IMR-90 (cell line): ENCODE data around the gene GABRG2. TPM values are rescaled to one million over a fixed set of nuclear protein-coding genes. Genes with fewer than 3 reads are reported as not detected.

Experiments used
- ATAC-seq: fragments of 200-7000 bp; cut with Tn5 transposase; 2 replicates; pipeline ENCODE4 v1.9.1; 2020; ENCODE audit warnings: low read depth, mild to moderate bottlenecking, moderate library complexity
- BruUV-seq: library from RNA; stranded (reverse); fragments of 400-500 nt; replicated peaks from 2 replicates; lab custom pipeline; 2021; lab: Mats Ljungman, UMichigan
- CTCF ChIA-PET: fragments of 300-600 bp; formaldehyde crosslinking; extraction: SDS; loops from one replicate; lab custom pipeline; 2021; ENCODE audit warnings: antibody characterized with exemption; lab: Yijun Ruan, JAX
- POLR2A ChIA-PET: fragments of 300-600 bp; sonication (Branson Sonifier 250); formaldehyde crosslinking; loops from one replicate; lab custom pipeline; 2022; ENCODE audit warnings: antibody characterized with exemption; ENCODE audit not compliant: unreplicated experiment; lab: Charles Lee
- DNase-seq: peaks from one replicate; pipeline ENCODE4 v3.0.0; 2013
- H2AFZ ChIP-seq: replicated peaks from 2 replicates; pipeline ENCODE3; 2013; ENCODE audit warnings: low read length, mild to moderate bottlenecking; ENCODE audit not compliant: poor library complexity
- H2AK5ac ChIP-seq: 2 replicates; pipeline ENCODE4 v1.6.1; 2013; ENCODE audit warnings: low read depth, low read length, inconsistent platforms
- H2AK9ac ChIP-seq: replicated peaks from 2 replicates; pipeline ENCODE3; 2013; ENCODE audit warnings: mild to moderate bottlenecking, low read depth, low read length, moderate library complexity; ENCODE audit not compliant: poor library complexity
- H2BK120ac ChIP-seq: 2 replicates; pipeline ENCODE4 v1.6.1; 2013; ENCODE audit warnings: low read depth, low read length, inconsistent platforms
- H2BK15ac ChIP-seq: 3 replicates; pipeline ENCODE4 v1.6.1; 2013; ENCODE audit warnings: low read depth, low read length, inconsistent platforms
- H2BK20ac ChIP-seq: 2 replicates; pipeline ENCODE4 v1.6.1; 2013; ENCODE audit warnings: low read depth, mild to moderate bottlenecking, inconsistent platforms, low read length, moderate library complexity
- H2BK5ac ChIP-seq: 2 replicates; pipeline ENCODE4 v1.6.1; 2013; ENCODE audit warnings: mild to moderate bottlenecking, low read depth, low read length, inconsistent platforms; ENCODE audit not compliant: poor library complexity, severe bottlenecking
- H3K14ac ChIP-seq: replicated peaks from 2 replicates; pipeline ENCODE4 v1.6.1; 2013; ENCODE audit warnings: low read depth, low read length, inconsistent platforms
- H3K18ac ChIP-seq: 2 replicates; pipeline ENCODE4 v1.6.1; 2013; ENCODE audit warnings: low read depth, low read length, control low read depth
- H3K23ac ChIP-seq: 2 replicates; pipeline ENCODE4 v1.6.1; 2013; ENCODE audit warnings: low read depth, low read length, inconsistent platforms
- H3K27ac ChIP-seq: 2 replicates; pipeline ENCODE4 v1.5.1; 2013; ENCODE audit warnings: mild to moderate bottlenecking, control low read depth, low read length; ENCODE audit not compliant: insufficient read depth
- H3K27me3 ChIP-seq: 2 replicates; pipeline ENCODE4 v1.6.1; 2013; ENCODE audit warnings: low read length; ENCODE audit not compliant: control insufficient read depth, insufficient read depth
- H3K36me3 ChIP-seq: 2 replicates; pipeline ENCODE4 v1.6.1; 2013; ENCODE audit warnings: low read length, mixed read lengths; ENCODE audit not compliant: control insufficient read depth, insufficient read depth
- H3K4ac ChIP-seq: 2 replicates; pipeline ENCODE4 v1.6.1; 2013; ENCODE audit warnings: low read depth, low read length, inconsistent platforms
- H3K4me1 ChIP-seq: 2 replicates; pipeline ENCODE4 v1.6.1; 2013; ENCODE audit warnings: low read length, mixed read lengths; ENCODE audit not compliant: control insufficient read depth, insufficient read depth
- H3K4me2 ChIP-seq: 2 replicates; pipeline ENCODE4 v1.6.1; 2013; ENCODE audit warnings: low read depth, mild to moderate bottlenecking, control low read depth, low read length, moderate library complexity
- H3K4me3 ChIP-seq: 2 replicates; pipeline ENCODE4 v1.5.1; 2013; ENCODE audit warnings: low read depth, mild to moderate bottlenecking, control low read depth, low read length, moderate library complexity; ENCODE audit not compliant: insufficient read depth
- H3K56ac ChIP-seq: 2 replicates; pipeline ENCODE4 v1.6.1; 2013; ENCODE audit warnings: low read length, inconsistent platforms; ENCODE audit not compliant: insufficient read depth; ENCODE audit errors: extremely low read depth
- H3K79me1 ChIP-seq, 2 experiments: 2 replicates each; pipeline ENCODE4 v1.6.1; 2013; ENCODE audit warnings: low read length in 2 of 2, inconsistent platforms in 1 of 2, low read depth in 1 of 2
- H3K9ac ChIP-seq: 2 replicates; pipeline ENCODE4 v1.6.1; 2013; ENCODE audit warnings: low read depth, low read length, control low read depth
- H3K9me1 ChIP-seq: 2 replicates; pipeline ENCODE4 v1.6.1; 2013; ENCODE audit warnings: low read length, inconsistent platforms; ENCODE audit not compliant: insufficient read depth
- H3K9me3 ChIP-seq: 2 replicates; pipeline ENCODE4 v1.6.1; 2013; ENCODE audit warnings: low read length; ENCODE audit not compliant: control insufficient read depth, insufficient read depth
- H4K20me1 ChIP-seq: 2 replicates; pipeline ENCODE4 v1.6.1; 2013; ENCODE audit warnings: low read length, inconsistent platforms; ENCODE audit not compliant: insufficient read depth
- H4K5ac ChIP-seq: 2 replicates; pipeline ENCODE4 v1.6.1; 2013; ENCODE audit warnings: mild to moderate bottlenecking, low read depth, low read length, control low read depth
- H4K8ac ChIP-seq, 2 experiments: 2 replicates each; pipeline ENCODE4 v1.6.1; 2013; ENCODE audit warnings: low read depth in 2 of 2, low read length in 2 of 2, control low read depth in 1 of 2, inconsistent platforms in 1 of 2
- H4K91ac ChIP-seq: 2 replicates; pipeline ENCODE4 v1.6.1; 2013; ENCODE audit warnings: low read depth, low read length, inconsistent platforms; ENCODE audit not compliant: insufficient read depth
- CTCF ChIP-seq: conservative IDR thresholded peaks from 2 replicates; pipeline ENCODE4 v1.5.1; 2012; ENCODE audit warnings: mild to moderate bottlenecking, low read depth, low read length, improper control_type of control experiment
- ELK1 ChIP-seq: fragments of 150-350 bp; IDR thresholded peaks from 2 replicates; pipeline ENCODE4 v1.6.1; 2016; ENCODE audit warnings: low read depth, mild to moderate bottlenecking, low read length, moderate library complexity, borderline replicate concordance
- MXI1 ChIP-seq: IDR thresholded peaks from 2 replicates; pipeline ENCODE4 v1.6.1; 2012; ENCODE audit warnings: low read depth, mild to moderate bottlenecking, low read length, moderate library complexity, borderline replicate concordance
- NFE2L2 ChIP-seq: fragments of 150-350 bp; IDR thresholded peaks from 2 replicates; pipeline ENCODE4 v1.6.1; 2016; ENCODE audit warnings: low read depth, mild to moderate bottlenecking, low read length
- POLR2A ChIP-seq: IDR thresholded peaks from 2 replicates; pipeline ENCODE4 v1.6.1; 2012; ENCODE audit warnings: mild to moderate bottlenecking, low read depth, low read length
- RAD21 ChIP-seq: IDR thresholded peaks from 2 replicates; pipeline ENCODE4 v1.6.1; 2012; ENCODE audit warnings: low read length, improper control_type of control experiment
- SMC3 ChIP-seq: fragments of 150-350 bp; IDR thresholded peaks from 2 replicates; pipeline ENCODE4 v1.6.1; 2016; ENCODE audit warnings: low read depth, mild to moderate bottlenecking, antibody characterized with exemption, low read length, moderate library complexity
- USF2 ChIP-seq: fragments of 150-350 bp; IDR thresholded peaks from 2 replicates; pipeline ENCODE4 v1.6.1; 2017; ENCODE audit warnings: mild to moderate bottlenecking, antibody characterized with exemption, low read length, low read depth
- WGBS, 2 experiments: methylation state at CpG; one replicate each; pipeline versions ENCODE4 v1.1.5 to v1.1.7; 2013; ENCODE audit warnings: missing lambda C conversion rate in 2 of 2; ENCODE audit not compliant: insufficient read length in 1 of 2; ENCODE audit errors: extremely low coverage in 2 of 2; 5-methylcytosine and 5-hydroxymethylcytosine counted together
- dilution Hi-C: fragments of 300-500 bp; cut with HindIII; formaldehyde crosslinking; loops from one replicate; pipeline ENCODE4 v1.14.3; 2018; ENCODE audit warnings: low sequenced_read_pairs; ENCODE audit not compliant: unreplicated experiment
- in situ Hi-C: fragments of 300-500 bp; cut with MboI; formaldehyde crosslinking; loops from 3 replicates; pipeline ENCODE4 v1.14.3; 2019; ENCODE audit warnings: low sequenced_read_pairs, inconsistent platforms, mixed read lengths
- intact Hi-C: fragments of 100-400 bp; cut with micrococcal nuclease; formaldehyde crosslinking; loops from 2 replicates; pipeline ENCODE4 v1.10.0; 2022
- polyA plus RNA-seq, 3 experiments: library from polyadenylated mRNA; depleted of rRNA; stranded (reverse); fragments of >200 nt; gene quantifications; 2 replicates each; pipeline ENCODE4 v1.2.3, GENCODE V29; 2012; ENCODE audit warnings: low replicate concordance in 1 of 3
- total RNA-seq: library from RNA; depleted of rRNA; stranded (reverse); fragments of >200 nt; gene quantifications from 2 replicates; pipeline ENCODE4 v1.2.3, GENCODE V29; 2012

Gene GABRG2
- total and polyA plus RNA-seq, 2 of the 4 experiments (the other 2 are of a cell fraction), result not detected

- TF ChIP-seq SMC3 (no peak), POLR2A (no peak), MXI1 (no peak)
Measured at GRCh38 chr5:162067655-162068411, at the start of gene GABRG2 (continued).

- Histone ChIP-seq H3K4ac (no peak overlapping the region), H2BK15ac (no peak overlapping the region), H3K36me3 (no peaks in the 10 kb centered on the region), H3K79me1 (no peaks in the 10 kb centered on the region), H3K56ac (no peak overlapping the region), H3K23ac (no peak overlapping the region), H3K4me3 (no peak overlapping the region), H3K27ac (no peak overlapping the region), H3K18ac (no peak overlapping the region), H2BK20ac (no peak overlapping the region), H3K4me2 (no peak overlapping the region), H3K9ac (no peak overlapping the region), H4K8ac (no peak overlapping the region), H2AK9ac (no peak overlapping the region), H4K91ac (no peak overlapping the region), H4K5ac (no peak overlapping the region), H3K4me1 (no peaks in the 10 kb centered on the region), H3K14ac (no peak overlapping the region), H3K9me1 (no peaks in the 10 kb centered on the region), H3K9me3 (peaks cover 8% of the 10 kb centered on the region), H4K20me1 (no peaks in the 10 kb centered on the region), H2BK5ac (no peak overlapping the region), H2AK5ac (no peak overlapping the region), H2BK120ac (no peak overlapping the region), H3K27me3 (no peaks in the 10 kb centered on the region), H2AFZ (no peak overlapping the region)
- ChIA-PET CTCF (no interaction called here), POLR2A (no interaction called here)
- in situ Hi-C loops (no loop called here), intact Hi-C loops (no loop called here), dilution Hi-C loops (no loop called here)
- WGBS, 2 experiments, result no CpG with 5 or more reads among the region's 2 CpGs
- no TSS peak for BruUV-seq
- DNase-seq (no peak), ATAC-seq (no peak)
- TF ChIP-seq POLR2A (no peak), ELK1 (no peak), CTCF (no peak), RAD21 (no peak), SMC3 (no peak), NFE2L2 (no peak), USF2 (no peak)
Measured at GRCh38 chr5:162025312-162025711, 42.3 kb upstream of the GABRG2 start.
